Measurements from ENCODE around the gene NRL. TPM values are rescaled to one million over a fixed set of nuclear protein-coding genes. Genes with fewer than 3 reads are reported as not detected.

Gene NRL
- total and polyA plus RNA-seq, 9 of the 15 experiments (the other 6 are each of a cell fraction or from before 2014, with no cell fraction given): 0.07 to 2.7 (median 1.4) TPM; not detected in 1

- BruUV-seq (replicated peaks): no TSS peak
- intact Hi-C loops (cut with micrococcal nuclease): no loop called here
- Histone ChIP-seq H3K9me1 (ENCODE audit: control insufficient read depth, insufficient read depth, low read length) (no peaks in the 10 kb centered on the region), H3K27ac (ENCODE audit: extremely low read depth, low read depth, low read length) (no peak overlapping the region), H3K4me2 (ENCODE audit: insufficient read depth, low read length) (no peak overlapping the region), H3K27me3 (ENCODE audit: control insufficient read depth in 2 of 2, insufficient read depth in 2 of 2, low read length in 2 of 2) (no peaks in the 10 kb centered on the region), H3K4me3 (no peak overlapping the region), H4K20me1 (replicated peaks; ENCODE audit: control insufficient read depth, insufficient read depth, low read length) (no peaks in the 10 kb centered on the region), H3K9ac (ENCODE audit: insufficient read depth in 1 of 2, low read depth in 2 of 2, low read length in 2 of 2) (no peak overlapping the region), H3K4me1 (replicated peaks in 1 of 2; ENCODE audit: control insufficient read depth in 2 of 2, insufficient read depth in 2 of 2, low read length in 2 of 2) (peaks cover 4 to 23% of the 10 kb centered on the region in 2 experiments; a peak in 4 of 5 replicates), H3K79me2 (ENCODE audit: control insufficient read depth, insufficient read depth, low read length) (peaks cover under 1% of the 10 kb centered on the region; the same call in 1 of the 3 replicates), H2AFZ (ENCODE audit: low read depth, low read length) (no peak overlapping the region), H3K36me3 (ENCODE audit: control insufficient read depth, insufficient read depth, low read length) (no peaks in the 10 kb centered on the region), H3K9me3 (replicated peaks; ENCODE audit: control insufficient read depth, insufficient read depth, low read depth, low read length) (no peaks in the 10 kb centered on the region)
- in situ Hi-C loops (cut with MboI): no loop called here
- FAIRE-seq: no peak
- TF ChIP-seq ELF1 (tag; IDR thresholded peaks at IDR 0.05) (no peak), TSC22D4 (tag; IDR thresholded peaks at IDR 0.05) (no peak), EWSR1 (IDR thresholded peaks at IDR 0.05; ENCODE audit: borderline replicate concordance, low read depth, partially characterized antibody) (no peak), ZNF699 (CRISPR knock-in tag; IDR thresholded peaks at IDR 0.05; ENCODE audit: insufficient replicate concordance) (no peak), E2F8 (IDR thresholded peaks at IDR 0.05; ENCODE audit: low read depth, partially characterized antibody) (no peak), ERF (CRISPR knock-in tag; IDR thresholded peaks at IDR 0.05) (no peak), MEF2D (tag; conservative IDR thresholded peaks at IDR 0.05; ENCODE audit: low read depth) (no peak), NCOA2 (IDR thresholded peaks at IDR 0.05; ENCODE audit: partially characterized antibody in 2 of 2) (no peak), ZBTB49 (CRISPR knock-in tag; IDR thresholded peaks at IDR 0.05; ENCODE audit: borderline replicate concordance) (no peak), ZZZ3 (IDR thresholded peaks at IDR 0.05) (no peak), DMBX1 (CRISPR knock-in tag; IDR thresholded peaks at IDR 0.05; ENCODE audit: borderline replicate concordance) (no peak), SIN3B (IDR thresholded peaks at IDR 0.05; ENCODE audit: low read depth) (no peak), CREB5 (CRISPR knock-in tag; IDR thresholded peaks at IDR 0.05) (no peak), ZBTB7A (IDR thresholded peaks at IDR 0.05; ENCODE audit: borderline replicate concordance, control insufficient read depth, low read depth, low read length) (no peak), MAFK (IDR thresholded peaks at IDR 0.05; ENCODE audit: low read length) (no peak), ATF7 (IDR thresholded peaks at IDR 0.05) (no peak), KLF16 (IDR thresholded peaks at IDR 0.05) (no peak)
- CTCF ChIA-PET (ENCODE audit: low intra/inter-chr PET ratio): no interaction called here
- WGBS (ENCODE audit: insufficient coverage, low coverage, missing lambda C conversion rate): 88% methylated on average over 8 of the region's 15 CpGs
- DNase-seq (ENCODE audit: extremely low read depth in 1 of 4, low spot score in 3 of 4): no peak
- POLR2A ChIA-PET: no interaction called here
- no peak for ATAC-seq
These were observed 16.8 kb upstream of the NRL start for GRCh38 chr14:24131549-24131966.
